Muscle of arm (tissue), 14 donors: ENCODE measurements around the gene KCNA2. TPM values are rescaled to one million over a fixed set of nuclear protein-coding genes. Genes with fewer than 3 reads are reported as not detected.
A peak's percentile ranks its signal among the peaks of the same experiment; 100 is the strongest.

Experiments used
- DNase-seq: peaks from one replicate; pipeline ENCODE4 v3.0.0-alpha.2; 2013
- long read RNA-seq, 11 donors: transcript quantifications; one replicate each; lab custom pipeline, GENCODE V29; 2026
- polyA plus RNA-seq, 12 donors: library from polyadenylated mRNA; unstranded; fragments of 120-200 nt; gene quantifications; one replicate each; pipeline ENCODE4 v1.2.1, GENCODE V29; 2013; ENCODE audit not compliant: insufficient read length in 12 of 12

The KCNA2 gene
- 1 to 10 TPM in 9 of 12 donors, under 1 TPM in 2, not detected in 1; 0.59 to 2.2 (median 1.2) TPM for polyA plus RNA-seq
- long read RNA-seq, donor 1, partial matches to known transcripts: 5 of 7 reads
- long read RNA-seq, donor 1, other reads (novel, unspliced or antisense): 0 of 7 reads
- long read RNA-seq, donor 2: 0 reads
- long read RNA-seq, donor 3: 0 reads
- long read RNA-seq, donor 4: 0 reads
- long read RNA-seq, donor 5, partial matches to known transcripts: 0 of 1 reads
- long read RNA-seq, donor 5, other reads (novel, unspliced or antisense): 0 of 1 reads
- long read RNA-seq, donor 6: 0 reads
- long read RNA-seq, donor 7: 0 reads
- long read RNA-seq, donor 8, partial matches to known transcripts: 0 of 1 reads
- long read RNA-seq, donor 8, other reads (novel, unspliced or antisense): 0 of 1 reads
- long read RNA-seq, donor 9: 0 reads
- long read RNA-seq, donor 10: 0 reads
- long read RNA-seq, donor 11: 0 reads

- peak; percentile 56 for DNase-seq
Measured at GRCh38 chr1:110605901-110606656, at the start of gene KCNA2. TSS of gene KCNA2 (minus strand) at chr1:110606358. CDS start at chr1:110604782, 1,576 bp downstream.

GRCh38 chr1:110650609-110651008 is 44.5 kb upstream of the KCNA2 start:
- DNase-seq: no peak

GRCh38 chr1:110648417-110648816 is 42.3 kb upstream of the KCNA2 start:
- no peak for DNase-seq

GRCh38 chr1:110647254-110647891 is 41.2 kb upstream of the KCNA2 start:
- no peak for DNase-seq

GRCh38 chr1:110645821-110646735 is 39.9 kb upstream of the KCNA2 start:
- no peak for DNase-seq

GRCh38 chr1:110645211-110645610 is 39.1 kb upstream of the KCNA2 start:
- DNase-seq: no peak

GRCh38 chr1:110643879-110644472 is 37.8 kb upstream of the KCNA2 start:
- DNase-seq: no peak

- DNase-seq: no peak
Measured at GRCh38 chr1:110639724-110640386, 33.7 kb upstream of the KCNA2 start.

GRCh38 chr1:110638556-110638955 is 32.4 kb upstream of the KCNA2 start:
- no peak for DNase-seq

- DNase-seq: no peak
Measured at GRCh38 chr1:110638058-110638457, 31.9 kb upstream of the KCNA2 start.

- DNase-seq: no peak
Measured at GRCh38 chr1:110637475-110637874, 31.3 kb upstream of the KCNA2 start.

GRCh38 chr1:110636149-110636935 is 30.2 kb upstream of the KCNA2 start:
- DNase-seq: no peak

GRCh38 chr1:110635434-110635833 is 29.3 kb upstream of the KCNA2 start:
- no peak for DNase-seq

- DNase-seq: peak; percentile 38
Measured at GRCh38 chr1:110634455-110635311, 28.5 kb upstream of the KCNA2 start.

GRCh38 chr1:110634086-110634454 is 27.9 kb upstream of the KCNA2 start:
- DNase-seq: no peak

GRCh38 chr1:110633646-110634030 is 27.5 kb upstream of the KCNA2 start:
- DNase-seq: no peak

GRCh38 chr1:110631836-110632620 is 25.9 kb upstream of the KCNA2 start:
- no peak for DNase-seq
